Fibroblast of lung (primary cell): ENCODE results near the gene PRKAA1.
"Not testable (repeated sequence)": the region's sequence is repeated elsewhere in the genome, so short reads cannot be mapped to it uniquely, and the experiment has no call there.

Experiments used
- EZH2 ChIP-seq: IDR thresholded peaks from 2 replicates; pipeline ENCODE4 v1.5.1; 2012; ENCODE audit warnings: low read length, control low read depth, mild to moderate bottlenecking; ENCODE audit errors: missing control alignments
- TF ChIP-seq, protein P1 (sequence below), 2 donors: IDR thresholded peaks in 1 of 2; conservative IDR thresholded peaks in 1 of 2; 1 replicate in 1 of 2; 2 replicates in 1 of 2; pipeline ENCODE4 v1.5.1; 2011 to 2012; ENCODE audit warnings: low read length in 2 of 2, control low read depth in 1 of 2, inconsistent platforms in 1 of 2, low read depth in 1 of 2, mild to moderate bottlenecking in 1 of 2

DNA sequence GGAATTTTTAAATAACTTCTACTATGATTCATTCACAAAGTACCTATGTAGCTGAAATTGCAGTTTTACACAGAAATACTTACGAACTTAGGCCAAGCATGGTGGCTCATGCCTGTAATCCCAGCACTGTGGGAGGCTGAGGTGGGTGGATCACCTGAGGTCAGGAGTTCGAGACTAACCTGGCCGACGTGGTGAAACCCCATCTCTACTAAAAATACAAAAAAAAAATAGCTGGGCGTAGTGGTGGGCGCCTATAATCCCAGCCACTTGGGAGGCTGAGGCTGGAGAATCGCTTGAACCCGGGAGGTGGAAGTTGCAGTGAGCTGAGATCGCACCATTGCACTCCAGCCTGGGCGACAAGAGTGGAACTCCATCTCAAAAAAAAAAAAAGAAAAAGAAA, 5.5 kb downstream of the PRKAA1 start:
- TF ChIP-seq EZH2: not testable (repeated sequence)
- TF ChIP-seq, protein P1, sequence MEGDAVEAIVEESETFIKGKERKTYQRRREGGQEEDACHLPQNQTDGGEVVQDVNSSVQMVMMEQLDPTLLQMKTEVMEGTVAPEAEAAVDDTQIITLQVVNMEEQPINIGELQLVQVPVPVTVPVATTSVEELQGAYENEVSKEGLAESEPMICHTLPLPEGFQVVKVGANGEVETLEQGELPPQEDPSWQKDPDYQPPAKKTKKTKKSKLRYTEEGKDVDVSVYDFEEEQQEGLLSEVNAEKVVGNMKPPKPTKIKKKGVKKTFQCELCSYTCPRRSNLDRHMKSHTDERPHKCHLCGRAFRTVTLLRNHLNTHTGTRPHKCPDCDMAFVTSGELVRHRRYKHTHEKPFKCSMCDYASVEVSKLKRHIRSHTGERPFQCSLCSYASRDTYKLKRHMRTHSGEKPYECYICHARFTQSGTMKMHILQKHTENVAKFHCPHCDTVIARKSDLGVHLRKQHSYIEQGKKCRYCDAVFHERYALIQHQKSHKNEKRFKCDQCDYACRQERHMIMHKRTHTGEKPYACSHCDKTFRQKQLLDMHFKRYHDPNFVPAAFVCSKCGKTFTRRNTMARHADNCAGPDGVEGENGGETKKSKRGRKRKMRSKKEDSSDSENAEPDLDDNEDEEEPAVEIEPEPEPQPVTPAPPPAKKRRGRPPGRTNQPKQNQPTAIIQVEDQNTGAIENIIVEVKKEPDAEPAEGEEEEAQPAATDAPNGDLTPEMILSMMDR (conservative IDR thresholded peaks at IDR 0.05 in 1 of 2, IDR thresholded peaks at IDR 0.05 in 1 of 2; ENCODE audit: low read depth in 1 of 2, low read length in 2 of 2): not testable (repeated sequence)
